Esophagus (tissue), 2 donors: ENCODE results near the gene C5. TPM values are rescaled to one million over a fixed set of nuclear protein-coding genes. Genes with fewer than 3 reads are reported as not detected.
"Not testable (repeated sequence)": the region's sequence is repeated elsewhere in the genome, so short reads cannot be mapped to it uniquely, and the experiment has no call there.

Experiments
- H3K27ac ChIP-seq, 2 donors: one replicate each; pipeline ENCODE4 v1.5.1; 2013; ENCODE audit warnings: low read depth in 2 of 2, mild to moderate bottlenecking in 2 of 2, inconsistent platforms in 1 of 2, low read length in 1 of 2, moderate library complexity in 1 of 2
- H3K27me3 ChIP-seq, 2 donors: one replicate each; pipeline ENCODE4 v1.6.1; 2013; ENCODE audit warnings: low read length in 2 of 2, control low read depth in 1 of 2, mild to moderate bottlenecking in 1 of 2; ENCODE audit not compliant: insufficient read depth in 2 of 2, control insufficient read depth in 1 of 2
- H3K36me3 ChIP-seq, 2 donors: one replicate each; pipeline ENCODE4 v1.6.1; 2013; ENCODE audit warnings: low read length in 1 of 2; ENCODE audit not compliant: control insufficient read depth in 2 of 2, insufficient read depth in 2 of 2
- H3K4me1 ChIP-seq, 2 donors: one replicate each; pipeline ENCODE4 v1.6.1; 2013; ENCODE audit warnings: low read length in 1 of 2; ENCODE audit not compliant: control insufficient read depth in 2 of 2, insufficient read depth in 2 of 2
- H3K4me3 ChIP-seq, 2 donors: one replicate each; pipeline ENCODE4 v1.5.1; 2013; ENCODE audit warnings: low read length in 2 of 2, mild to moderate bottlenecking in 2 of 2, low read depth in 1 of 2, moderate library complexity in 1 of 2
- H3K9me3 ChIP-seq, 2 donors: one replicate each; pipeline ENCODE4 v1.6.1; 2013; ENCODE audit warnings: mild to moderate bottlenecking in 2 of 2, low read depth in 1 of 2, low read length in 1 of 2, moderate library complexity in 1 of 2; ENCODE audit not compliant: control insufficient read depth in 2 of 2, insufficient read depth in 1 of 2
- WGBS, 2 donors: extraction: QIAGEN DNeasy Blood & Tissue Kit; methylation state at CpG; one replicate each; pipeline ENCODE4 v1.1.7; 2013; 5-methylcytosine and 5-hydroxymethylcytosine counted together
- polyA plus RNA-seq, 2 donors: library from polyadenylated mRNA; stranded (reverse); fragments of 200-250 nt; gene quantifications; one replicate each; pipeline ENCODE4 v1.2.3, GENCODE V29; 2013
- donor health status: healthy with polysubstance abuse.
- donor health status: Bipolar disorder and iron deficiency.

The C5 gene
- polyA plus RNA-seq, 2 donors = 1.0 to 1.7 TPM

DNA sequence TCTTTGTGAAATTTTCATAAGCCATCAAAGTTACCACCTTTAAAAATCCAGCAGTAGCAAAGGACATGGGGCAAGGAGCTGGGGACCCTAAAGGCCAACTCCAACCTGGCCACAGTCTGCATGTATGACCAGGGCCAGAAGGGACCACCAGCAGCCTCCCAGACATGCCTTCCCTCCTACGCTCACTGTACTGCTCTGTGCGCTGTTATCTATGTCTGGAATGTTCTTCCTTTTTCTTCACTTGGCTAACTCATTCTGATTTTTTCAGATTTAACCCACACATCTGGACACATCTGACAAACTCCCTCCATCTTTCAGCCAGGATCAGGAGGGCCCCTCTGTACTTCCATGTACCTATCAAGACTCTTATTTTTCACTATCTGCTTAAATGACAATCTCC lies 75.9 kb downstream of the C5 start:
- WGBS, 2 donors = 95 to 96% methylated on average over 2 of the region's 2 CpGs
- H3K27me3 ChIP-seq = no peaks in the 10 kb centered on the region

DNA sequence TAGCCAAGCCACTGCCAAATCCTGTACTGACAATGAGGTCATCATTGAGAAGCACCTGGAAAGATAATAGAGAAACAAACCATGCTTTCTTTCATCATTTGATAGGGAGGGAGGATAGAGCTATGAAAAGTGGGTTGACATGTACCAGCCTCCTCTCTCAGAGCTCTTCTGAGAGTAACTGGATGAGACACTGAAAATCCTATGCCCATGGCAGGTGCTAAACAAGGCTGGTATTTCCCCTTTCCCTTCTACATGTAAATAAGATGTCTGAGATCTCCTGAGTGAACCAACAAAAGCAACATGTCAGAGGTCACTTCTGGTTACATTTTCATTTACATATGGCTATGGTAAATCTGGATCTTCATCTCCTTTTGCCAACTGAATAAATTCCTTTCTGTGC lies 78.1 kb downstream of the C5 start:
- Histone ChIP-seq H3K36me3 (no peaks in the 10 kb centered on the region), H3K9me3 (no peaks in the 10 kb centered on the region), H3K27ac (no peak overlapping the region), H3K4me3 (no peak overlapping the region), H3K27me3 (no peaks in the 10 kb centered on the region), H3K4me1 (no peaks in the 10 kb centered on the region)

More for the DNA sequence above, 75.9 kb downstream of the C5 start:
- Histone ChIP-seq H3K4me1 (no peaks in the 10 kb centered on the region), H3K27ac (no peak overlapping the region), H3K36me3 (no peaks in the 10 kb centered on the region), H3K9me3 (no peaks in the 10 kb centered on the region), H3K4me3 (no peak overlapping the region)

DNA sequence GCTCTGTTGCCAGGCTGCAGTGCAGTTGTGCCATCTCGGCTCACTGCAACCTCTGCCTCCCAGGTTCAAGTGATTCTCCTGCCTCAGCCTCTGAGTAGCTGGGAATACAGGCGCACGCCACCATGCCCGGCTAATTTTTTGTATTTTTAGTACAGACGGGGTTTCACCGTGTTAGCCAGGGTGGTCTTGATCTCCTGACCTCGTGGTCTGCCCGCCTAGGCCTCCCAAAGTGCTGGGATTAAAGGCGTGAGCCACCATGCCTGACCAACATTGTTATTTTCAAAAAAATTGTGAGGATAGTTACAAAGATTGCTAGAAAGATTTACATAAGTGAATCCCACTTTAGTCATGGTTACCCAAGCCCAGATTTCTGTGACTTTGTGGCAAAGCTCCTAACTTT lies 78.6 kb downstream of the C5 start:
- not testable (repeated sequence) for H3K9me3 ChIP-seq, H3K36me3 ChIP-seq, H3K27ac ChIP-seq, H3K27me3 ChIP-seq, H3K4me1 ChIP-seq, H3K4me3 ChIP-seq
- WGBS, 2 donors = 95 to 96% methylated on average over 9 of the region's 9 CpGs

DNA sequence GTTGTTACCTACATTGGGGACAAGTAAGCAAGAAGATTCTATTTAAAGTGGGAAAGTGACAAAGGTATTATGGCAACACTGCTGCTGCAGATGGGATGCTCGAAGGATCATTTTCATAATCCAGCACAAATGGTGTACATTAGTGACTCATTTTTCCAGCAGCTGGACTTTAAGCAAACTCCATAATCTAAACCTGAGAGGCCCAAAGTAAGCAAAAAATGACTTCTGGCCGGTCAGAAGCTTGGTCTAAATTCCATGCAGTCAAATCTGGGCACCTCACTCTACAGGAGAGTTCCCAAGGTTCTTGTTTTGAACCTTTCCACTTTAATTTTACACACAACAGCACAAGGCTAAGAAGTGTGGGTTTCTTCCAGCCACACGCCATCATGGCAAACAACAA lies 79.8 kb downstream of the C5 start:
- 77 to 80% methylated on average over 3 of the region's 3 CpGs for WGBS, 2 donors
- H3K4me3 ChIP-seq = no peak overlapping the region
- H3K36me3 ChIP-seq = no peaks in the 10 kb centered on the region
- no peaks in the 10 kb centered on the region for H3K9me3 ChIP-seq
- H3K27ac ChIP-seq = no peak overlapping the region
- no peaks in the 10 kb centered on the region for H3K4me1 ChIP-seq
- no peaks in the 10 kb centered on the region for H3K27me3 ChIP-seq

DNA sequence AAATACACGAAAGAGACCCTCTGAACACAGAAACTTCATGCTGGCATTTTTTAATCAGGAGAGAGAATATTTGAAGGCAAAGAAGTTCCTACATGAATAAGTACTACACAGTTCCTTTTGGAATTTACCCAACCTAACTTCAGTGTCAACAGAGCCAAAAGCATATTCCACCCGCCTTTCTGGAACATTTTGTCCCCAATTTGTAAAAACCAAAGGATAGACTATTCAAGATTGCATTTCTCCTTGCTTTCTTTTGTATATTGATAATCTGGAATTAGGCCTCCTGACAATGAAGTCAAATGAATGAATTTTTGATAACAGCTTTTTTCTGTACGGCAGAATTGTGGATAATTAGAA lies 84.1 kb downstream of the C5 start:
- no peak overlapping the region for H3K27ac ChIP-seq

DNA sequence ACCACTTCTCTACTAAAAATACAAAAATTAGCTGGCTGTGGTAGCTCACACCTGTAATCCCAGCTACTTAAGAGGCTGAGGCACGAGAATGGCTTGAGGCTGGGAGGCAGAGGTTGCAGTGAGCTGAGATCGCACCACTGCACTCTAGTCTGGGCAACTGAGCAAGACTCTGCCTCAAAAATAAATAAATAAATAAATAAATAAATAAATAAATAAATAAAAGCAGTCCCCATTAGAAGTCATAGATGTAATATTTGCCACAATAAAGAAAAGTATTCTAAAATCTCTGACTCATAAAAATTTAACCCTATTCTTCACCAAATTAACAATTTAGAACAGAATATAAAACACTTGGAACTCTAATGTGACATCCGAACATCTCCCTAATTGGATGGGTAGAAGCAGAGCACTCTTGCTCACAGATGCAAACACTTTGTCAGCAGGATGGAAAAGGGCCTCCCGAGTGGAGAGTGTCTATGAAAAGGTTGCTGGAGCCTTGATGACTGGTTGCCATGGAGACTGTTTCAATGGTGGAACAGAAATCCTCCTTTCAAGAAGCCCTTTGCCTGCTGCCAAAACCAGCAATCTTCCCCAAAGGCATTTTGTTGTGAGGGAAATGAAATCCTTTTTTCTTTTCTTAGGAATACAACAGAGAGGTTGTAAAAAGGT lies 84.6 kb downstream of the C5 start:
- H3K27me3 ChIP-seq = no peaks in the 10 kb centered on the region
- 77 to 79% methylated on average over 4 of the region's 4 CpGs for WGBS, 2 donors
- no peaks in the 10 kb centered on the region for H3K36me3 ChIP-seq
- H3K4me3 ChIP-seq = no peak overlapping the region
- H3K27ac ChIP-seq = peak overlapping the region in 1 of 2 donors; percentile 61
- no peaks in the 10 kb centered on the region for H3K4me1 ChIP-seq
- no peaks in the 10 kb centered on the region for H3K9me3 ChIP-seq

More for the DNA sequence above, 84.1 kb downstream of the C5 start:
- H3K36me3 ChIP-seq = no peaks in the 10 kb centered on the region
- H3K27me3 ChIP-seq = no peaks in the 10 kb centered on the region
- 44 to 63% methylated on average over 3 of the region's 3 CpGs for WGBS, 2 donors
- H3K4me3 ChIP-seq = no peak overlapping the region
- no peaks in the 10 kb centered on the region for H3K9me3 ChIP-seq
- H3K4me1 ChIP-seq = no peaks in the 10 kb centered on the region

DNA sequence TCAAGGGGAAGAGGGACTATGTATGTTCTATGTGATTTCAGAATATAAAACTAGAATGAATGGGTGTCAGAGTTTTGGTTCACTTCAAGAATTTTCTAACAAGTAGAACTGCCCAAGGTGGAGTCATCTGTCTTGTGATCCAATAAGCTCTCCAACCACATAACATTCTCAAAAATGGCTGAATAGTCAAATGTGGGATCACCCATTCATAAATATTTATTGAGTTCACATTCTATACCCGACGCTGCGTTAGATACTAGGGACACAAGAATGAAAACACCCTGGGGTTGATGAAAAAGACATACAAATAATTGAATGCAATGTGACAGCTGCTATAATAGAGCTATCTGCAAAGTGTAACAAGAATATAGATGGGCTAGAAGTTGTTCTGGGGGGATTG lies 88.1 kb downstream of the C5 start:
- Histone ChIP-seq H3K36me3 (no peaks in the 10 kb centered on the region), H3K27ac (no peak overlapping the region), H3K27me3 (no peaks in the 10 kb centered on the region), H3K9me3 (no peaks in the 10 kb centered on the region), H3K4me1 (no peaks in the 10 kb centered on the region), H3K4me3 (no peak overlapping the region)
- 90 to 94% methylated on average over 3 of the region's 3 CpGs for WGBS, 2 donors

DNA sequence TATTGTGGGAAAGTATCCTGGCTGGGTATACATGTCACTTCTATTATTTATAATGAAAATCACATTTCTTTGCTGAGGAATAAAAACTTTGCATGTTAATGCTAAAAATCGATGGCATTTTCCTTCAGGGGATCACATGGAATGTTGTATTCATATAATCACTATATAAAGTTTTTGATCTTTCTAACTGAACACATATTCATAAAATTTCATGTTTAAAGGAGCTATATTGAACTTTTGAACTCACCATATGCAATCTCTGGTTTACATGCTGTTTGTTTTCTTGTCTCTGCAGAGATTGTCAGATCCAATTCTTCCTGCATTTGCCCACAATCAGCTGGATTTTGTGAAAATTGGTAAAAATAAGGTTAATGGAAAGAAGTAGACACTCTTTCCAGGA lies 90.1 kb downstream of the C5 start:
- Histone ChIP-seq H3K4me1 (no peaks in the 10 kb centered on the region), H3K36me3 (no peaks in the 10 kb centered on the region), H3K4me3 (no peak overlapping the region), H3K27me3 (no peaks in the 10 kb centered on the region), H3K9me3 (no peaks in the 10 kb centered on the region), H3K27ac (no peak overlapping the region)
- 71 to 87% methylated on average over 1 of the region's 1 CpG for WGBS, 2 donors

DNA sequence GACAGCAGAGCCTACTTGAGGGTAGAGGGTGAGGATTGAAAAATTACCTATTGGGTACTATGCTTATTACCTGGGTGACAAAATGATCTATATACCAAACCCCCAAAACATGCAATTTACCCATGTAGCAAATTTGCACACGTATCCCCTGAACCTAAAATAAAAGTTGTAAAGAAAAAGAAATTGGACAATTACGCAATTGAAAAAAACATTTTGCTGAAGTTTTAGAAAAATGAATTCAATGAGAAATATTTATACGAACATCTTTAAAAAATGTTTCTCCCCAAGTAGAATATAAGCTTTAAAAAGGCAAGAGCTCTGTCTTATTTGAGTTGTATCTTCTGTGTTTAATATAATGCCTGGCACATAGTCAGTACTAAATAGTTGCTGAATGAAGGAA lies 93.2 kb downstream of the C5 start:
- no peaks in the 10 kb centered on the region for H3K27me3 ChIP-seq
- peaks cover 0 to 2% of the 10 kb centered on the region in 2 donors for H3K36me3 ChIP-seq
- H3K4me1 ChIP-seq = no peaks in the 10 kb centered on the region
- H3K4me3 ChIP-seq = no peak overlapping the region
- no peaks in the 10 kb centered on the region for H3K9me3 ChIP-seq
- no peak overlapping the region for H3K27ac ChIP-seq
- 93 to 96% methylated on average over 3 of the region's 3 CpGs for WGBS, 2 donors

DNA sequence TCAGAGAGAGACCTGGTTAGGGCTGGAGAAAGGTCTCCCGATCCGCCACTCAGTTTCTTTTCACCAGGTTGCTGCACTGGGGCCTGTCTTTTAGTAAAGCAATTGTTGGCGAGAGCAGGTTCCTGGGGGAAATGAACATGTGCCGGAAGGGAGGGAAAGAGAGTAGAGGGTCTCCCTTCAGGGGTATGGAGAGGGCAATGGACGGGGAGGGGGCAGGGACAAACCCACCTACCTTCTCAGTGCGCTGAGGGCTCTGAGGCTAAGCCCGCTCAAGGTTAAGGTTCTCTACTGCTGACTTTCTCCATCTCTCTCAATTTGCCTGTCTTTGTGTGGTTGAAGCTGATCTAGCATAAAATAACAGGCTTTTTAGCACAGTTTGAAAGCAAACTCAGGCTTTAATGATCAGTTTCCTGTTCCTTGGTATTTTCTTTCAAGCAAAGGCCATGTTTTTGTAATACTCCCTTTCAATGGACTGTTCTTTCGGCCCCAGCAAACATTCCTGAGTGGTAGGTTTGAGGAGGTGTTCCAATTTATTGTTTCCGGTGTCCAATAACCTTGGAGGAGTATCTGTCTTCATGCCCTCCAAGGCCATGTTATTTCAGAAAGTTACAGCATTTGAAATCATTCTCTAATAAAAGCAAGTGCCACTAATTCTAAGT lies 98.0 kb downstream of the C5 start:
- WGBS, 2 donors = 91 to 94% methylated on average over 9 of the region's 9 CpGs
- H3K27ac ChIP-seq = no peak overlapping the region
- H3K4me3 ChIP-seq = no peak overlapping the region

More for the DNA sequence above, 98.0 kb downstream of the C5 start:
- H3K27me3 ChIP-seq = no peaks in the 10 kb centered on the region
- no peaks in the 10 kb centered on the region for H3K9me3 ChIP-seq
- H3K36me3 ChIP-seq = peaks cover 0 to 2% of the 10 kb centered on the region in 2 donors
- H3K4me1 ChIP-seq = no peaks in the 10 kb centered on the region
